ENCODE data around the gene GIT2.

DNA sequence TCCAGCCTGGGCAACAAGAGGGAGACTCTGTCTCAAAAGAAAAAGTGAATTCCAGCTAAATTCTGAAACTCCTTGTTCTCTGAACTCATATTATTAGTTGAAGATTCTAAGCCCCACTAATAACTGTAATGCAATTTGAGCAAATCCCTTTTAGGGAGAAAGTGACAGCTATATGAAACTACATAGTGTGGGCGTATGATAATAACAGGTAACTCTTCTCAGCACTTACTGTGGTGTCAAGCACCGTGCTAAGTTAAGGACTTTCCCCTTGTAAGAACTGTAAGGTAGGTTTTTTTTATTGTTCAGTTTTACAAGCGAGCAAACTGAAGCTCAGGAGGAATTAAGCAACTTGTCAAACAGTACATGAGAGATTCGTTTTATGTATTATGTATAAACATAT, 8.4 kb upstream of the GIT2 start:
- TF ChIP-seq BACH2 (CRISPR knock-in tag; IDR thresholded peaks at IDR 0.05; ENCODE audit: borderline replicate concordance) (no peak), ESRRG (CRISPR knock-in tag; IDR thresholded peaks at IDR 0.05) (no peak), ZFP30 (CRISPR knock-in tag; IDR thresholded peaks at IDR 0.05) (no peak), ZNF8 (CRISPR knock-in tag; IDR thresholded peaks at IDR 0.05) (no peak), ZFP3 (CRISPR knock-in tag; IDR thresholded peaks at IDR 0.05) (no peak), ARNTL (CRISPR knock-in tag; IDR thresholded peaks at IDR 0.05; ENCODE audit: borderline replicate concordance, low read depth) (no peak), RARB (CRISPR knock-in tag; IDR thresholded peaks at IDR 0.05) (no peak), CREB5 (CRISPR knock-in tag; IDR thresholded peaks at IDR 0.05; ENCODE audit: low read depth) (no peak), SNAI2 (CRISPR knock-in tag; IDR thresholded peaks at IDR 0.05) (no peak), OSR1 (CRISPR knock-in tag; IDR thresholded peaks at IDR 0.05) (no peak)
- TF ChIP-seq, protein P1, sequence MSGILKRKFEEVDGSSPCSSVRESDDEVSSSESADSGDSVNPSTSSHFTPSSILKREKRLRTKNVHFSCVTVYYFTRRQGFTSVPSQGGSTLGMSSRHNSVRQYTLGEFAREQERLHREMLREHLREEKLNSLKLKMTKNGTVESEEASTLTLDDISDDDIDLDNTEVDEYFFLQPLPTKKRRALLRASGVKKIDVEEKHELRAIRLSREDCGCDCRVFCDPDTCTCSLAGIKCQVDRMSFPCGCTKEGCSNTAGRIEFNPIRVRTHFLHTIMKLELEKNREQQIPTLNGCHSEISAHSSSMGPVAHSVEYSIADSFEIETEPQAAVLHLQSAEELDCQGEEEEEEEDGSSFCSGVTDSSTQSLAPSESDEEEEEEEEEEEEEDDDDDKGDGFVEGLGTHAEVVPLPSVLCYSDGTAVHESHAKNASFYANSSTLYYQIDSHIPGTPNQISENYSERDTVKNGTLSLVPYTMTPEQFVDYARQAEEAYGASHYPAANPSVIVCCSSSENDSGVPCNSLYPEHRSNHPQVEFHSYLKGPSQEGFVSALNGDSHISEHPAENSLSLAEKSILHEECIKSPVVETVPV (CRISPR knock-in tag; IDR thresholded peaks at IDR 0.05): no peak
- TF ChIP-seq, protein P2, sequence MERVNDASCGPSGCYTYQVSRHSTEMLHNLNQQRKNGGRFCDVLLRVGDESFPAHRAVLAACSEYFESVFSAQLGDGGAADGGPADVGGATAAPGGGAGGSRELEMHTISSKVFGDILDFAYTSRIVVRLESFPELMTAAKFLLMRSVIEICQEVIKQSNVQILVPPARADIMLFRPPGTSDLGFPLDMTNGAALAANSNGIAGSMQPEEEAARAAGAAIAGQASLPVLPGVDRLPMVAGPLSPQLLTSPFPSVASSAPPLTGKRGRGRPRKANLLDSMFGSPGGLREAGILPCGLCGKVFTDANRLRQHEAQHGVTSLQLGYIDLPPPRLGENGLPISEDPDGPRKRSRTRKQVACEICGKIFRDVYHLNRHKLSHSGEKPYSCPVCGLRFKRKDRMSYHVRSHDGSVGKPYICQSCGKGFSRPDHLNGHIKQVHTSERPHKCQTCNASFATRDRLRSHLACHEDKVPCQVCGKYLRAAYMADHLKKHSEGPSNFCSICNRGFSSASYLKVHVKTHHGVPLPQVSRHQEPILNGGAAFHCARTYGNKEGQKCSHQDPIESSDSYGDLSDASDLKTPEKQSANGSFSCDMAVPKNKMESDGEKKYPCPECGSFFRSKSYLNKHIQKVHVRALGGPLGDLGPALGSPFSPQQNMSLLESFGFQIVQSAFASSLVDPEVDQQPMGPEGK (CRISPR knock-in tag; IDR thresholded peaks at IDR 0.05; ENCODE audit: borderline replicate concordance): no peak

All from SK-N-SH treated with all-trans-retinoic acid at 6 μM for 48 hours (cell line).